MM.1S (cell line): ENCODE measurements around the gene TXNDC17.

Experiments
- DNase-seq: peaks from one replicate; pipeline ENCODE4 v3.0.0-alpha.2; 2015
- H2AFZ ChIP-seq: fragments of 300-600 bp; sonication (generic); 2 replicates; pipeline ENCODE4 v1.6.0; 2016; ENCODE audit warnings: antibody characterized with exemption, low read length
- H3F3A ChIP-seq: fragments of 300-600 bp; sonication (generic); 2 replicates; pipeline ENCODE4 v1.6.1; 2016; ENCODE audit warnings: mild to moderate bottlenecking, antibody characterized with exemption, low read length, moderate library complexity, mixed read lengths; ENCODE audit not compliant: insufficient read depth
- H3K27ac ChIP-seq: fragments of 300-600 bp; sonication (generic); 2 replicates; pipeline ENCODE4 v1.5.1; 2016; ENCODE audit warnings: mild to moderate bottlenecking, low read length
- H3K27me3 ChIP-seq: fragments of 300-600 bp; sonication (generic); replicated peaks from 2 replicates; pipeline ENCODE4 v1.6.0; 2016; ENCODE audit warnings: low read length; ENCODE audit not compliant: insufficient read depth
- H3K36me3 ChIP-seq: fragments of 300-600 bp; sonication (generic); replicated peaks from 2 replicates; pipeline ENCODE4 v1.6.1; 2016; ENCODE audit warnings: mild to moderate bottlenecking, low read length, mixed read lengths; ENCODE audit not compliant: insufficient read depth
- H3K4me1 ChIP-seq: fragments of 300-600 bp; sonication (generic); 2 replicates; pipeline ENCODE4 v1.6.1; 2016; ENCODE audit warnings: low read length, mixed read lengths
- H3K4me2 ChIP-seq: fragments of 300-600 bp; sonication (generic); 2 replicates; pipeline ENCODE4 v1.6.0; 2016; ENCODE audit warnings: low read depth, low read length
- H3K4me3 ChIP-seq: fragments of 300-600 bp; sonication (generic); 2 replicates; pipeline ENCODE4 v1.5.1; 2016; ENCODE audit warnings: low read length, mixed read lengths
- H3K79me2 ChIP-seq: fragments of 300-600 bp; sonication (generic); 2 replicates; pipeline ENCODE4 v1.6.1; 2016; ENCODE audit warnings: mixed run types, low read length, mixed read lengths
- H3K9ac ChIP-seq: fragments of 300-600 bp; sonication (generic); 2 replicates; pipeline ENCODE4 v1.6.1; 2016; ENCODE audit warnings: low read length, mixed read lengths
- H3K9me2 ChIP-seq: fragments of 300-600 bp; sonication (generic); replicated peaks from 2 replicates; pipeline ENCODE4 v1.6.1; 2016; ENCODE audit warnings: mild to moderate bottlenecking, low read length, mixed read lengths; ENCODE audit not compliant: insufficient read depth
- H3K9me3 ChIP-seq: fragments of 300-600 bp; sonication (generic); replicated peaks from 2 replicates; pipeline ENCODE4 v1.6.1; 2016; ENCODE audit warnings: mild to moderate bottlenecking, low read length, mixed read lengths; ENCODE audit not compliant: insufficient read depth
- H4K20me1 ChIP-seq: fragments of 300-600 bp; sonication (generic); 2 replicates; pipeline ENCODE4 v1.6.1; 2016; ENCODE audit warnings: mild to moderate bottlenecking, low read length, moderate library complexity, mixed read lengths; ENCODE audit not compliant: insufficient read depth
- CTCF ChIP-seq: fragments of 300-600 bp; sonication (generic); IDR thresholded peaks from 2 replicates; pipeline ENCODE4 v1.5.1; 2016; ENCODE audit warnings: antibody characterized with exemption, low read length, mixed read lengths
- EZH2 ChIP-seq: fragments of 300-600 bp; sonication (generic); optimal IDR thresholded peaks from 2 replicates; pipeline ENCODE3; 2017; ENCODE audit warnings: low read depth, mild to moderate bottlenecking, antibody characterized with exemption, low read length, mixed read lengths
- EZH2phosphoT487 ChIP-seq: fragments of 300-600 bp; sonication (generic); IDR thresholded peaks from 2 replicates; pipeline ENCODE4 v1.6.1; 2018; ENCODE audit warnings: antibody characterized with exemption, low read length

TXNDC17 gene

GRCh38 chr17:6597727-6598126 is 43.1 kb upstream of the TXNDC17 start:
- H3K9me3 ChIP-seq: no peaks in the 10 kb centered on the region
- no peaks in the 10 kb centered on the region for H3K4me1 ChIP-seq
- H3K27ac ChIP-seq: no peak overlapping the region
- H3K79me2 ChIP-seq: no peaks in the 10 kb centered on the region
- H3F3A ChIP-seq: no peaks in the 10 kb centered on the region
- no peak for TF ChIP-seq EZH2
- no peak for TF ChIP-seq CTCF
- no peak for TF ChIP-seq EZH2phosphoT487
- no peaks in the 10 kb centered on the region for H3K27me3 ChIP-seq
- no peaks in the 10 kb centered on the region for H3K36me3 ChIP-seq
- H2AFZ ChIP-seq: no peak overlapping the region
- no peak for DNase-seq
- H3K4me3 ChIP-seq: no peak overlapping the region
- H3K9me2 ChIP-seq: no peaks in the 10 kb centered on the region
- H3K9ac ChIP-seq: no peak overlapping the region
- H3K4me2 ChIP-seq: no peak overlapping the region
- no peaks in the 10 kb centered on the region for H4K20me1 ChIP-seq

- Histone ChIP-seq H3K9me2 (no peaks in the 10 kb centered on the region), H2AFZ (no peak overlapping the region), H3K27me3 (no peaks in the 10 kb centered on the region), H3K4me3 (no peak overlapping the region), H3K27ac (no peak overlapping the region), H3K4me2 (no peak overlapping the region), H3K9me3 (no peaks in the 10 kb centered on the region), H3F3A (no peaks in the 10 kb centered on the region), H3K4me1 (no peaks in the 10 kb centered on the region), H4K20me1 (no peaks in the 10 kb centered on the region), H3K36me3 (no peaks in the 10 kb centered on the region), H3K79me2 (no peaks in the 10 kb centered on the region), H3K9ac (no peak overlapping the region)
- TF ChIP-seq CTCF (no peak), EZH2phosphoT487 (no peak), EZH2 (no peak)
- DNase-seq: no peak
Measured at GRCh38 chr17:6599364-6599763, 41.5 kb upstream of the TXNDC17 start.

GRCh38 chr17:6602141-6602540 is 38.7 kb upstream of the TXNDC17 start:
- Histone ChIP-seq H3K9me3 (no peaks in the 10 kb centered on the region), H3K79me2 (no peaks in the 10 kb centered on the region), H3K4me2 (no peak overlapping the region), H3K4me3 (no peak overlapping the region), H3K9me2 (no peaks in the 10 kb centered on the region), H3K4me1 (no peaks in the 10 kb centered on the region), H3K36me3 (no peaks in the 10 kb centered on the region), H3K9ac (no peak overlapping the region), H3F3A (no peaks in the 10 kb centered on the region), H3K27me3 (no peaks in the 10 kb centered on the region), H3K27ac (no peak overlapping the region), H2AFZ (no peak overlapping the region), H4K20me1 (no peaks in the 10 kb centered on the region)
- DNase-seq: no peak
- TF ChIP-seq EZH2phosphoT487 (no peak), EZH2 (no peak), CTCF (no peak)
